Neural cell (in vitro differentiated cells): ENCODE measurements around the gene MXD1.

Experiments
- EZH2 ChIP-seq: fragments of 200-600, 300-800 bp; shearing (Covaris generic), sonication (generic); IDR thresholded peaks from 2 replicates; pipeline ENCODE4 v1.6.1; 2014; ENCODE audit warnings: antibody characterized with exemption, low read length, borderline replicate concordance, mild to moderate bottlenecking; ENCODE audit not compliant: insufficient read depth, poor library complexity, severe bottlenecking
- TF ChIP-seq, protein P1 (sequence below): fragments of 450-650 bp; IDR thresholded peaks from 2 replicates; pipeline ENCODE4 v1.5.1; 2014; ENCODE audit warnings: antibody characterized with exemption, mild to moderate bottlenecking, moderate library complexity; ENCODE audit not compliant: poor library complexity, severe bottlenecking

DNA sequence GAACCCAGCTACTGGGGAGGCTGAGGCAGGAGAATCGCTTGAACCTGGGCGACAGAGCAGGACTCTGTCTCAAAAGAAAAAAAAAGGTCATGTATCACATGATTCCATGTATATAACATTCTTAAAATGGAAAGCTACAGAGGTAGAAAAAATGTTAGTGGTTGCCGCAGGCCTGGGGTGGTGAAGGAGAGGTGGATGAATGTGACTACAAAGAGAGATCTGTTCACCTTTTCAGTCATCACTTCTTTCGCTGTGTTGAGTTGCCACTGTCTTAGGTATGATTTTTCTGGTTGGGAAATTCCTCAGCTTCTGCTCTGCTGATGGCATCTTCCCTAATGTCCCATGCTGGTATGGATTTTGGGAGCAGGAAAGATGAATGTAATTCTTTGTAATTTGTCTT is 26.5 kb upstream of the MXD1 start:
- TF ChIP-seq, protein P1, sequence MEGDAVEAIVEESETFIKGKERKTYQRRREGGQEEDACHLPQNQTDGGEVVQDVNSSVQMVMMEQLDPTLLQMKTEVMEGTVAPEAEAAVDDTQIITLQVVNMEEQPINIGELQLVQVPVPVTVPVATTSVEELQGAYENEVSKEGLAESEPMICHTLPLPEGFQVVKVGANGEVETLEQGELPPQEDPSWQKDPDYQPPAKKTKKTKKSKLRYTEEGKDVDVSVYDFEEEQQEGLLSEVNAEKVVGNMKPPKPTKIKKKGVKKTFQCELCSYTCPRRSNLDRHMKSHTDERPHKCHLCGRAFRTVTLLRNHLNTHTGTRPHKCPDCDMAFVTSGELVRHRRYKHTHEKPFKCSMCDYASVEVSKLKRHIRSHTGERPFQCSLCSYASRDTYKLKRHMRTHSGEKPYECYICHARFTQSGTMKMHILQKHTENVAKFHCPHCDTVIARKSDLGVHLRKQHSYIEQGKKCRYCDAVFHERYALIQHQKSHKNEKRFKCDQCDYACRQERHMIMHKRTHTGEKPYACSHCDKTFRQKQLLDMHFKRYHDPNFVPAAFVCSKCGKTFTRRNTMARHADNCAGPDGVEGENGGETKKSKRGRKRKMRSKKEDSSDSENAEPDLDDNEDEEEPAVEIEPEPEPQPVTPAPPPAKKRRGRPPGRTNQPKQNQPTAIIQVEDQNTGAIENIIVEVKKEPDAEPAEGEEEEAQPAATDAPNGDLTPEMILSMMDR, result no peak
- TF ChIP-seq EZH2, result no peak
